GM19099 (cell line): Measurements from ENCODE around the gene ALG5.

Source experiments
- POLR2A ChIP-seq: IDR thresholded peaks from 3 replicates; pipeline ENCODE4 v1.6.1; 2011; ENCODE audit warnings: low read depth; ENCODE audit not compliant: insufficient read length; ENCODE audit errors: extremely low read depth

Gene ALG5

GRCh38 chr13:36912369-36912768 lies 86.8 kb downstream of the ALG5 start:
- TF ChIP-seq POLR2A = no peak

DNA sequence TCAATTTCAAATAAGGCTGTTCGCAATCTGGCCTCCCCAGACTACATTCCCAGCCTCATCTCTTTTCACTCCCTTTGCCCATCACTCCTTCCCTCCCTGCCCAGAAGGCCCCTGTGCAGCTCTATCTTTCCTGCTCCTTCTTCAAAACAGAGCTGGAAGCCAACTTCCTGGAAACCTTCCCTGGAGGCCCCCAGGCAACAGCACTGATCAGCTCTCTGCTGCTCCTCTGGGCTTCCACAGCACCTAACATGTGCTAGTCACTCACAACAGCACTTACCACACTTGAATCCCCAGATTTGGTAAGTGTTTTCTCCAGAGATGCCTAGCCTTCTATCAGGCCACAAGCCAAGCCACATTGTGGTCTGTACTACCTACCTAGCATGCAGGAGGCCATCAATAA lies 88.6 kb downstream of the ALG5 start:
- TF ChIP-seq POLR2A = no peak

GRCh38 chr13:36907821-36908220 lies 91.3 kb downstream of the ALG5 start:
- no peak for TF ChIP-seq POLR2A

GRCh38 chr13:36907266-36907665 lies 91.9 kb downstream of the ALG5 start:
- TF ChIP-seq POLR2A = no peak

DNA sequence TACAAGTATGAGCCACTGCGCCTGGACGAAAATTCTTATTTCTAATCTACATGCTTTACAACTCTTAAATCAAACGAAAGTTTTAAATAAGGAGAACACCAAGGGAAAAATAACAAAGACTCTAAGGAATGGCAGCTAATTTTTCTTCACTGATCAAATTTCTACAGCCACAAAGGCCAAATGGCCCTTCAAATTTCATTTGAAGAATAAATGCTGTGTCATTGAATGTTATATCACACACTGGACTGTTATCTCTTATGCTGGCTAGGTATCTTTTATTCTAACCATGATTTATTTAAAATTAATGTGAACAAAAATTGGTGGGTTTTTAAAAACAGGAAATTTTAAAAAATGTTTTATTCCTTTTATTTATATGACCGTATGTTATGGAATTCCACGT lies 93.2 kb downstream of the ALG5 start:
- TF ChIP-seq POLR2A = no peak

GRCh38 chr13:36903925-36904595 lies 95.1 kb downstream of the ALG5 start:
- no peak for TF ChIP-seq POLR2A
